ENCODE results near the gene SENP5. TPM values are rescaled to one million over a fixed set of nuclear protein-coding genes. Genes with fewer than 3 reads are reported as not detected.

The SENP5 gene
- total RNA-seq, 1 donor from 2014 or later, result 47.3 TPM

DNA sequence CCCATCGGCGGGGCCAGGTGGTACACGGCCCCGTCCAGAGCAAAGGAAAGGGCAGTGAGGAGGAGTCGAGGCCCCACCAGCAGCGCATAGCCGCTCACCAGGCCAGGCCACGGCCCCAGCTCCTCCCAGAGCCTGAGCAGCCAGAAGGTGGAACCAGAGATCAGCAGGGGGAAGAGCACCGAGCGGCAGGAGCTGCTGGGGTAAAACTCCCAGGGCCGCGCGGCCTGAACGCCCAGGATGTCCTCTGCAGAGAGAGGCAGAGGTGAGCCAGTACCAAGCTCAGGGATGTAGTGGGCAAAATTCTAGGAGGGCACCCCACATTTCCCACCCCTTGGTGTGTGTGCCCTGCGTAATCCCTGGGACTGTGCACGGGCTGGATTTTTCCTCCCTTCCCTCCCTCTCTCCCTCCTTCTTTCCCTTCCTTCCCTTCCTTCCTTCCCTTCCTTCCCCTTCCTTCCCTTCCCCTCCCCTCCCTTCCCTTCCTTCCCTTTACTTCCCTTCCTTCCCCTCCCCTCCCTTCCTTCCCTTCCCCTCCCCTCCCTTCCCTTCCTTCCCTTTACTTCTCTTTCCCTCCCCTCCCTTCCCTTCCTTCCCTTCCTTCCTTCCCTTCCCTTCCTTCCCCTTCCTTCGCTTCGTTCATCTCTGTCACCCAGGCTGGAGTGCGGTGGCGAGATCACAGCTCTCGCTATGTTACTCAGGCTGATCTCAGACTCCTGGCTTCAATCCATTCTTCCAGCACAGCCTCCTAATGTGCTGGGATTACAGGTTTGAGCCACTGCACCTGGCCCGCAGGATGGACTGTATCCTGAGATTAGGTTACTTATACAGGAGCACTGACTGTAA lies 80.9 kb downstream of the SENP5 start:
- Mint-ChIP-seq H3K4me1 (peaks cover 10% of the 10 kb centered on the region), H3K27ac (no peak overlapping the region), H3K27me3 (ENCODE audit: low read depth) (peaks cover 39% of the 10 kb centered on the region), H3K9me3 (no peaks in the 10 kb centered on the region), H3K36me3 (no peaks in the 10 kb centered on the region), H3K4me3 (no peak overlapping the region)
- DNase-seq (ENCODE audit: low spot score in 2 of 2, unreplicated experiment in 2 of 2), result no peak
- no peak for TF ChIP-seq CTCF (IDR thresholded peaks at IDR 0.05; ENCODE audit: unreplicated experiment)

GRCh38 chr3:196949285-196949619 lies 81.5 kb downstream of the SENP5 start:
- no peak for DNase-seq (ENCODE audit: low spot score in 2 of 2, unreplicated experiment in 2 of 2)
- Mint-ChIP-seq H3K4me1 (peaks cover 4% of the 10 kb centered on the region), H3K27me3 (ENCODE audit: low read depth) (peaks cover 42% of the 10 kb centered on the region), H3K27ac (no peak overlapping the region), H3K9me3 (no peaks in the 10 kb centered on the region), H3K36me3 (no peaks in the 10 kb centered on the region), H3K4me3 (no peak overlapping the region)
- no peak for TF ChIP-seq CTCF (IDR thresholded peaks at IDR 0.05; ENCODE audit: unreplicated experiment)

DNA sequence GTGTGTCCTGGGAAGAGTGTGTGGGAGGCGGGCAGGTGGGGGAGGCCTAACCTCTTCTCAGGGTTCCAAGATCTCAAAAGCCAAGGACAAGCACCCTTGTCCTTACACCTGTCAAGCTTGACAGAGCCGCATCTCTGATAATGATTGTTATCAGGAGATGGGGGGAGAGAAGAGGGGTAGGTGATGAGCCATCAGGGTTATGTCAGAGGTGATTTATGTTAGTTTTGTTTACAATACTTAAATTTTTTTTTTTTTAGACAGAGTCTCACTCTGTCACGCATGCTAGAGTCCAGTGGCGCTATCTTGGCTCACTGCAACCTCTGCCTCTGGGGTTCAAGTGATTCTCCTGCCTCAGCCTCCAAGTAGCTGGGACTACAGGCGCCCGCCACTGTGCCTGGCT lies 82.0 kb downstream of the SENP5 start:
- no peaks in the 10 kb centered on the region for H3K36me3 Mint-ChIP-seq
- H3K27me3 Mint-ChIP-seq (ENCODE audit: low read depth), result peaks cover 47% of the 10 kb centered on the region
- H3K27ac Mint-ChIP-seq, result no peak overlapping the region
- no peaks in the 10 kb centered on the region for H3K9me3 Mint-ChIP-seq
- H3K4me3 Mint-ChIP-seq, result no peak overlapping the region
- H3K4me1 Mint-ChIP-seq, result no peaks in the 10 kb centered on the region
- no peak for TF ChIP-seq CTCF (IDR thresholded peaks at IDR 0.05; ENCODE audit: unreplicated experiment)
- DNase-seq (ENCODE audit: low spot score in 2 of 2, unreplicated experiment in 2 of 2), result no peak

DNA sequence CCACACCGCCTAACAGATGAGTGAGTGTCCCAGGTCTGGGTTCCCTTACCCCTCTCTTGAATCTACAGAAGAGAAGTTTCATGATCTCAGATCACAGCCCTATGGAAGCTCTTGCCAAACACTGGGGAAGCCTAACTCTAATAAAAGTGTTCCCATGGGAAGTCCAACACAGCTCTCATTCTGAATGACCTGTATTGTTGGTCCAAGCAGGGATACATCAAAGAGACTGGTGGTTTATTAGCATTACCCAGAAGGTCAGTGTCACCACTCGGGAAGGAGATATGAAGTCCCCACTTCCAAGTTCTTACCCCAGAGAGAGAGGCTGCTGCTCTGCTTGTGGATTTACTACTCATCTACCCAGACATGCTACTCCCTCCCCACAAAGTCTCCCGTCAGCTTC lies 83.7 kb downstream of the SENP5 start:
- no peak for TF ChIP-seq CTCF (IDR thresholded peaks at IDR 0.05; ENCODE audit: unreplicated experiment)
- Mint-ChIP-seq H3K36me3 (no peaks in the 10 kb centered on the region), H3K4me1 (no peaks in the 10 kb centered on the region), H3K27ac (no peak overlapping the region), H3K27me3 (ENCODE audit: low read depth) (peaks cover 53% of the 10 kb centered on the region), H3K9me3 (peaks cover under 1% of the 10 kb centered on the region), H3K4me3 (no peak overlapping the region)
- no peak for DNase-seq (ENCODE audit: low spot score in 2 of 2, unreplicated experiment in 2 of 2)

GRCh38 chr3:196954832-196955231 lies 87.1 kb downstream of the SENP5 start:
- peaks cover 60% of the 10 kb centered on the region for H3K27me3 Mint-ChIP-seq (ENCODE audit: low read depth)
- no peak for DNase-seq (ENCODE audit: low spot score in 2 of 2, unreplicated experiment in 2 of 2)
- no peaks in the 10 kb centered on the region for H3K4me1 Mint-ChIP-seq
- H3K9me3 Mint-ChIP-seq, result peaks cover 4% of the 10 kb centered on the region
- H3K27ac Mint-ChIP-seq, result no peak overlapping the region
- H3K4me3 Mint-ChIP-seq, result no peak overlapping the region
- TF ChIP-seq CTCF (IDR thresholded peaks at IDR 0.05; ENCODE audit: unreplicated experiment), result no peak
- no peaks in the 10 kb centered on the region for H3K36me3 Mint-ChIP-seq

Data from mesothelial cell of epicardium (in vitro differentiated cells).